ENCODE measurements around the gene HHIPL2. TPM values are rescaled to one million over a fixed set of nuclear protein-coding genes. Genes with fewer than 3 reads are reported as not detected.

Gene HHIPL2
- polyA plus RNA-seq (ENCODE audit: insufficient read length in 10 of 10): under 1 TPM in 9 of 10 donors, not detected in 1; 0.08 to 0.89 (median 0.20) TPM
- long read RNA-seq, donor 1: 0 reads
- long read RNA-seq, donor 2: 0 reads
- long read RNA-seq, donor 3: 0 reads
- long read RNA-seq, donor 4: 0 reads
- long read RNA-seq, donor 5: 0 reads
- long read RNA-seq, donor 6: 0 reads
- long read RNA-seq, donor 7: 0 reads
- long read RNA-seq, donor 8: 0 reads
- long read RNA-seq, donor 9: 0 reads

GRCh38 chr1:222547944-222548671 is at the start of gene HHIPL2:
HHIPL2 (minus strand) TSS chr1:222548104; CDS start chr1:222548044, 60 bp downstream.
- DNase-seq: no peak

- no peak for DNase-seq
Measured at GRCh38 chr1:222596696-222597095, 48.8 kb upstream of the HHIPL2 start.

DNA sequence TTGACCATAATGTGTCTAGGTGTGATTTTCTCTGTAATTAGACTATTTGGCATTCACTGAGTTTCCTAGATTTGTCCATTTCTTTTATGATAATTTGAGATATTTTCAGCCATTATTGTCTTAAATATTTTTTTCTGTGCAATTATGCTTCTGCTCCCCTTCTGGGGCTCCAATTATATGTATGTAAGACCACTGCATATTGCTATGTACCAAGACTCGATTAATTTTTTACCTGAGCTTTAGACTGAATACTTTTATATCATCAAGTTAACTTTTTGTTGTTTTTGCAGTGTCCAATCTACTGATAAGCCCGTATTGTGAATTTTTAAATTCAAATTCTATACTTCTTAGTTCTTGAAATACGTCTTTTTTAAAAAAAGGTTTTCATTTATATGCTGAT is 46.9 kb upstream of the HHIPL2 start:
- DNase-seq: no peak

DNA sequence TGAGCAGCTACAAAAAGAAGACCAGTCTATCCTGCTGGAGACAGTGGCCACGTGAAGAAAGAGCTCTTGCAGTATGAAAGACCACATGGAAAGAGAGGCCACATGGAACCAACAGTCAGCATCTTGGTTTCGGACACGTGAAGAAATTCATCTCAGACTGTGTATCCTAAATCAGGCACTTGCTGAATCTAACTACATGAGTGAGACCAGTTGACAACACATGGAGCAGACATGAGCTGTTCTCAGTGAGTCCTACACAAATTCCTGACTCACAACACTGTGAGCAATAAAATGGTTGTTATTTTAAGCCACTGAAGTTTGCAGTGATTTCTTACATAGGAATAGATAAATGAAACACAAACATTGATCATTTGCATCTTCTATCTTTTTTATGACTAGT is 44.3 kb upstream of the HHIPL2 start:
- DNase-seq: no peak

- peak; percentile 88 to 97 (median 94) for DNase-seq
Measured at GRCh38 chr1:222589462-222590302, 41.8 kb upstream of the HHIPL2 start, which contains the start of gene TAF1A. TAF1A (minus strand) TSS chr1:222589933.

- DNase-seq: peak in 1 of 3 donors; percentile 3
Measured at GRCh38 chr1:222588135-222588534, 40.2 kb upstream of the HHIPL2 start.

GRCh38 chr1:222586842-222587241 is 38.9 kb upstream of the HHIPL2 start:
- DNase-seq: no peak

DNA sequence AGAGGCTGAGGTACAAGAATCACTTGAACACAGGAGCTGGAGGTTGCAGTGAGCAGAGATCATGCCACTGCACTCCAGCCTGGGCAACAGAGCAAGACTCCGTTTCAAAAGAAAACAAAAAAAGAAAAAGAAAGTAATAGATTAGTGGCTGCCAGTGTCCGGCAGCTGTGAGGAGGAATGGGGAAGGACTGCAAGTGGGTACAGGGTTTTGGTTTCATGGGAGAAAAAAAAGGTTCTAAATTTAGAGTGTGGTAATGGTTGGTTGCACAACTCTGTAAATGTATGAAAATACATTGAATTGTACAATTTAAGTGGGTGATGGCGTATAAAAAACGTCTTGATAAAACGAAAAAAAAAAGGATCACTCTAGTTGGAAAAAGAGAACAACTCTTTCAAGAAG is 35.2 kb upstream of the HHIPL2 start:
- peak in 1 of 3 donors; percentile 3 for DNase-seq

- no peak for DNase-seq
Measured at GRCh38 chr1:222582099-222582774, 34.3 kb upstream of the HHIPL2 start.

- no peak for DNase-seq
Measured at GRCh38 chr1:222579316-222579715, 31.4 kb upstream of the HHIPL2 start.

- no peak for DNase-seq
Measured at GRCh38 chr1:222570837-222571236, 22.9 kb upstream of the HHIPL2 start.

DNA sequence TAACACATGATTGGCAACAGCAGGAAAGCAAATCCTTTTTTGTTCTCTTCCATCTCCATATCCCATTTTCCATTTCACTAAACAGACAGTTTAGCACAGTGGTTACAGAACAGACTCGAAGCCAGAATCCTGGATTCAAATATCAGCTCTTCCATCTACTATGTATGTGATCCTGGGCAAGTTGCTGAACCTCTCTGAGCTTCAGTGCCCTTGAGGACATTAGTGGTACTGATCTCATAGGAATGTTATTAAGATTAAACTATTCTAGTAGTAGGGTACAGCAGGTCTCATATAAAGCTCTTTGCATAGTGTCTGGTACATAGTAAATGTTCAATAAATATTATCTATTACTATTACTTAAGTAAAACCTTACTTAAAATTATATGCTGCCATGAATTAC is 13.8 kb upstream of the HHIPL2 start:
- DNase-seq: no peak

DNA sequence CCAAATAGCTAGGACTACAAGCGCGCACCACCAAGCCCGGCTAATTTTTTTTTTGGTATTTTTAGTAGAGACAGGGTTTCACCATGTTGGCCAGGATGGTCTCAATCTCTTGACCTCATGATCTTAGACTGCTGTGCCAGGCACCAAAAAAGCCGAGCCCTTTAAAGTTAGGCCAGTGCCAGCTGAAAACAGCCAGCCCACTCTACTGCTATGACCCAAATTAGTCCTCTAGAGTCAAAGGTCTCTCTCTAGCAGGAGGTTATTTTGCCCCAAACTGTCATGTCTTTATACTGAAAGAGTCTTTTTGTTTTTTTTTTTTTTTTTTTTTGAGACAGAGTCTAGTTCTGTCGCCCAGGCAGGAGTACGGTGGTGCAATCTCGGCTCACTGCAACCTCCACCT is 9.7 kb upstream of the HHIPL2 start:
- no peak for DNase-seq

GRCh38 chr1:222557148-222557547 is 9.2 kb upstream of the HHIPL2 start:
- DNase-seq: no peak

DNA sequence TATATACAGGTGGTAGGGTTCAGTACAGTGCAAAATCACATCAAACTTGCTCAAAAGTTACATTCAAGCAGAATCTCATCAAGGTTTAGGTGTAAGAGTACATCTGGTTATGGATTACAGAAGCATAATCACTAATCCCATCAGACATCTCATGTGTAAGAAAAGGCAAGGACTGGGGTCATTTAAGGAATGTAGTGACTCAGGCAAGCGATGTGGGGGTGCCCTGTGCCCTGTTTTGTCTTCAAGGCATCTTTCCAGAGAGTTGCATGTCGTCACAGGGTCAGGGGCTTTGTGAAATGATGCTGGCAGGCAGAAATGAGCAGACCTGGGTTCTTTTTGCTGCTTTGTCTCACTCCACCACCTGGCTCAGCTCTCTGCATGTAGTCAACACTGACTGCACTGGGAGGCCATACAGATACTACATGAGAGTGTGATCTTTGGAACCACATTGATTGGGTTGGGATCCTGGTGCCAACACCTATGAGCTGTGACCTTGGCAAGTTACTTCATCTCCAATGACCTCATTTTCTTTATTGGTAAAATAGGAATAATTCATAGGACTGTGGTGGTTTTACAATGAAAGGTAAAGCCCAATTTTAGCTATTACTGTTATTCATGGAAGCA is 8.2 kb upstream of the HHIPL2 start:
- no peak for DNase-seq

DNA sequence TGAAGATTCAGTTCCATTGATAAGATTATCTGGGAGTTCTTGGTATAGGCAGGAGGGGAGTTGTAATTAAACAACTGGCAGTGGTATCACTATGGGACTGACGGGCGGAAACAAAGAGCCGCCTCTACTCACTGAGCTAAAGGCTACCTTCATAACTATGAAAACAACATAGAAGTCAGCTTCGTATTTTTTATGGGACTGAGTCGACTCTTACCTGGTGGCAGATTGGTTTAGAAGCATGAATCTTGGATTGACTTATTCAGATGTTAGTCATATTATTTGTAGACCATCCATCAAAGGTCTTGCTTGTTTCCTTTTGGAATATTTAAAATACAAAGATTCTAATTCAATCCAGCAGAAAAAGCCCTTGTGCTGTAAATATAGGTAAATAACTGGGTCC is 6.3 kb upstream of the HHIPL2 start:
- no peak for DNase-seq

DNA sequence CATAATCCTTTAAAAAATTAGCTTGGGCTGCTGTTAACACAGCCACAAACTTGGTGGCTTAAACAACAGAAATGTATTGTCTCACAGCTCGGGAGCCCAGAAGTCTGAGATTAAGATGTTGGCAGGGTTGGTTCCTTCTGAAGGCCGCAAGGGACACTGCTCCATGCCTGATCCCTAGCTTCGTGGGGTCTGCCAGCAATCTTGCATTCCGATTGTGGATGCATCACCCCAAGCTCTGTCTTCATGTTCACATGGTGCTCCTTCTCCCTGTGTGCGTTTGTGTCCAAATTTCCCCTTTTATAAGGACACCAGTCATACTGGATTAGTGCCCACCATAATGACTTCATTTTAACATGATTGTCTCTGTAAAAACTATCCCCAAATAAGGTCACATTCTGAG is 5.0 kb upstream of the HHIPL2 start:
- no peak for DNase-seq

GRCh38 chr1:222547260-222547614 is 667 bp downstream of the HHIPL2 start:
- no peak for DNase-seq

GRCh38 chr1:222546548-222547259 is 1.2 kb downstream of the HHIPL2 start:
- DNase-seq: peak in 2 of 3 donors; percentile 7 to 41

- DNase-seq: no peak
Measured at GRCh38 chr1:222546091-222546490, 1.8 kb downstream of the HHIPL2 start.

DNA sequence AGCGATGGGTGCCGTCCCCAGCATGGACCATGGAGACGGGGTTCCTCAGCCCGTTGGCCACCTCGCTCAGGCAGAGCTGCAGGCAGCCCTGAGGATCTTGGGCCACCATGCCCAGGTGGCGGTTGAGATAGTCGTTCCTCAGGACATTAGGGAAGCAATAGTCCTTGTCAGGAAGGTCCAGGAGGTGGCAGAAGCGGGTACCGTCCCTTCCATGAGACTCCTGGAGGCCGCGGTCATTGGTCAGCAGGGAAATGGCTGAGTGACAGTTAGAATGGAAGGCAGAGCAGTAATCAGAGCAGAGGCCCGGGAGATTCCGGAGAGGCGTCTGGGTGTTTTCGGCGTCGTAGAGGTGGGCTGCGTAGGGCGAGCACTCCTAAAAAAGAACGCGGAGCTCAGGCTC is 4.1 kb downstream of the HHIPL2 start:
- no peak for DNase-seq
